Vagina (tissue), 2 donors: Measurements from ENCODE around the gene CLTB.

Experiments used
- CTCF ChIP-seq, 3 experiments: fragments of 450-650 bp in 2 of 3; fragments of 200-600 bp in 1 of 3; sonication (generic) in 1 of 3; IDR thresholded peaks; one replicate each; pipeline ENCODE4 v1.5.1; 2017 to 2019; ENCODE audit warnings: antibody characterized with exemption in 3 of 3, mild to moderate bottlenecking in 2 of 3, moderate library complexity in 2 of 3
- POLR2A ChIP-seq, 2 donors: fragments of 450-650 bp; IDR thresholded peaks; one replicate each; pipeline ENCODE4 v1.6.1; 2017; ENCODE audit warnings: antibody characterized with exemption in 2 of 2, mild to moderate bottlenecking in 2 of 2, moderate library complexity in 2 of 2
- POLR2AphosphoS5 ChIP-seq, 2 donors: sonication (generic); formaldehyde crosslinking; IDR thresholded peaks; one replicate each; pipeline ENCODE4 v1.9.0; 2017; ENCODE audit warnings: antibody characterized with exemption in 2 of 2, mild to moderate bottlenecking in 2 of 2, low read depth in 1 of 2; ENCODE audit not compliant: insufficient read depth in 1 of 2

DNA sequence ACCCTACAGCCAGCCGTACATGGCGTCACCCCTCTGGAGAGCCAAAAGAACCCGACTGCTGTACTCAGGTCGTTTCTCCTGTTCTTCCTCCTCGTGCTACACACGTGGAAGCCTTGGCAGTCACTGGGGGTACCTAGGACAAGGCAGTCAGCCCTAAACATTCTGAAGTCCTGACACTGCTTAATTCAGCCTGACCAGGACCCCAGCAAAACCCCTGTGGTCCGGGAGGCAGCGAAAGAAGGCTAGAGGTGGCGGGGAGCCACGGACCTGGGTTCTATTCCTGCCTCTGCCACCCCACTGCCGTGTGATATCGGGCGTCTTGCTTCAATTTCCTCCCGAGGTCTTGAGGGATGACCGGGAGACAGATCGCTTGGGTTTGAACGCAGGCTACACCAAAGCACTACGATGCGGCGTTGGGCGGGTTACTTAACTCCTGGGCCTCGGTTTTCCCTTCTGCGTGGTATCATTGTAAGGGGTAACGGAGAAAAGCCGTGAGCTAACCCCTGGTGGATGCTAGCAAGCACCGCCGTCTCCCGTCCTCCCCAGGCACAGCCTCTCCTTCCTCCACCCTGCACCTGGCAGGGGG lies 51.5 kb downstream of the CLTB start:
- TF ChIP-seq CTCF (IDR thresholded peaks at IDR 0.05) (no peak), POLR2A (IDR thresholded peaks at IDR 0.05) (no peak), POLR2AphosphoS5 (IDR thresholded peaks at IDR 0.05; ENCODE audit: insufficient read depth in 1 of 2, low read depth in 1 of 2) (no peak)
